SK-N-SH (cell line): Measurements from ENCODE around the gene HSPBP1. TPM values are rescaled to one million over a fixed set of nuclear protein-coding genes. Genes with fewer than 3 reads are reported as not detected.

Experiments
- CTCF ChIA-PET: fragments of 300-600, 350-600 bp; formaldehyde crosslinking; extraction: SDS; loops from one replicate; lab custom pipeline; 2021; lab: Yijun Ruan, JAX
- POLR2A ChIA-PET: fragments of 350-600 bp; sonication (Branson Sonifier 250); formaldehyde crosslinking; extraction: SDS; loops from one replicate; lab custom pipeline; 2020; ENCODE audit warnings: antibody characterized with exemption, inconsistent platforms; lab: Yijun Ruan, JAX
- DNase-seq: peaks from one replicate; pipeline ENCODE4 v3.0.0; 2012
- H2AFZ ChIP-seq: fragments of 200-600 bp; sonication (generic); 2 replicates; pipeline ENCODE4 v1.8.1; 2016; ENCODE audit warnings: antibody characterized with exemption, mild to moderate bottlenecking, low read depth
- H3F3A ChIP-seq: fragments of 200-600 bp; sonication (generic); replicated peaks from 2 replicates; pipeline ENCODE3; 2016; ENCODE audit warnings: antibody characterized with exemption, mild to moderate bottlenecking; ENCODE audit not compliant: insufficient read depth
- H3K27ac ChIP-seq, 2 experiments: fragments of 200-500 bp in 1 of 2; fragments of 200-600 bp in 1 of 2; sonication (Bioruptor generic) in 1 of 2; sonication (generic), shearing (Covaris generic) in 1 of 2; 2 replicates each; pipeline versions ENCODE4 v1.5.1 to v1.6.1; 2014 to 2016; ENCODE audit warnings: low read depth in 2 of 2, inconsistent platforms in 1 of 2, low read length in 1 of 2, mild to moderate bottlenecking in 1 of 2, mixed read lengths in 1 of 2
- H3K27me3 ChIP-seq: fragments of 200-600 bp; sonication (generic), shearing (Covaris generic); 2 replicates; pipeline ENCODE4 v1.6.1; 2016; ENCODE audit warnings: mixed run types; ENCODE audit not compliant: insufficient read depth
- H3K36me3 ChIP-seq, 2 experiments: fragments of 200-500 bp in 1 of 2; fragments of 200-600 bp in 1 of 2; sonication (Bioruptor generic) in 1 of 2; sonication (generic) in 1 of 2; replicated peaks in 1 of 2; 2 replicates each; pipeline versions ENCODE3 to v1.5.1; 2014 to 2016; ENCODE audit warnings: low read length in 1 of 2, mild to moderate bottlenecking in 1 of 2; ENCODE audit not compliant: insufficient read depth in 2 of 2, control insufficient read depth in 1 of 2
- H3K4me1 ChIP-seq, 2 experiments: fragments of 200-500 bp in 1 of 2; fragments of 200-600 bp in 1 of 2; sonication (Bioruptor generic) in 1 of 2; sonication (generic), shearing (Covaris generic) in 1 of 2; 2 replicates each; pipeline versions ENCODE4 v1.5.1 to v1.6.1; 2014 to 2016; ENCODE audit warnings: low read depth in 1 of 2, low read length in 1 of 2, mixed run types in 1 of 2; ENCODE audit not compliant: insufficient read depth in 2 of 2, control insufficient read depth in 1 of 2
- H3K4me2 ChIP-seq: fragments of 200-600 bp; sonication (generic), shearing (Covaris generic); 2 replicates; pipeline ENCODE4 v1.6.1; 2017; ENCODE audit warnings: mixed run types
- H3K4me3 ChIP-seq, 2 experiments: fragments of 200-500 bp in 1 of 2; fragments of 200-600 bp in 1 of 2; sonication (Bioruptor generic) in 1 of 2; sonication (generic), shearing (Covaris generic) in 1 of 2; 2 replicates each; pipeline versions ENCODE4 v1.5.1 to v1.8.1; 2014 to 2016; ENCODE audit warnings: low read depth in 2 of 2, inconsistent platforms in 1 of 2, low read length in 1 of 2, mild to moderate bottlenecking in 1 of 2, mixed read lengths in 1 of 2, moderate library complexity in 1 of 2
- H3K79me2 ChIP-seq: fragments of 200-600 bp; sonication (generic); 2 replicates; pipeline ENCODE4 v1.8.1; 2017; ENCODE audit warnings: mild to moderate bottlenecking; ENCODE audit not compliant: insufficient read depth
- H3K9ac ChIP-seq: fragments of 200-600 bp; sonication (generic); 2 replicates; pipeline ENCODE4 v1.6.1; 2017; ENCODE audit warnings: mixed run types
- H3K9me2 ChIP-seq: fragments of 200-600 bp; sonication (generic); 2 replicates; pipeline ENCODE4 v1.6.1; 2017; ENCODE audit warnings: mixed run types
- H3K9me3 ChIP-seq: fragments of 200-600 bp; sonication (generic); 2 replicates; pipeline ENCODE4 v1.6.1; 2017; ENCODE audit warnings: mixed run types, mild to moderate bottlenecking, moderate library complexity
- H4K20me1 ChIP-seq: fragments of 200-600 bp; sonication (generic); 2 replicates; pipeline ENCODE4 v1.6.1; 2017; ENCODE audit warnings: mild to moderate bottlenecking, mixed run types; ENCODE audit not compliant: insufficient read depth
- EP300 ChIP-seq, 2 experiments: IDR thresholded peaks; 2 replicates each; pipeline versions ENCODE4 v1.4.0 to v1.6.1; 2012; ENCODE audit warnings: borderline replicate concordance in 1 of 2, low read depth in 1 of 2, low read length in 1 of 2
- FOSL2 ChIP-seq: IDR thresholded peaks from 2 replicates; pipeline ENCODE4 v1.4.0; 2012; ENCODE audit warnings: low read depth, mild to moderate bottlenecking, moderate library complexity, borderline replicate concordance
- GABPA ChIP-seq: IDR thresholded peaks from 2 replicates; pipeline ENCODE4 v1.4.0; 2012; ENCODE audit warnings: low read depth, mild to moderate bottlenecking
- GATA2 ChIP-seq: sonication (generic); formaldehyde crosslinking; IDR thresholded peaks from 2 replicates; pipeline ENCODE4 v1.5.0; 2020; ENCODE audit warnings: mild to moderate bottlenecking, missing genetic modification reagents
- JUND ChIP-seq: IDR thresholded peaks from 2 replicates; pipeline ENCODE4 v1.4.0; 2012
- MXI1 ChIP-seq: IDR thresholded peaks from 2 replicates; pipeline ENCODE4 v1.6.1; 2012; ENCODE audit warnings: mild to moderate bottlenecking, low read depth, low read length, improper control_type of control experiment
- NRF1 ChIP-seq: IDR thresholded peaks from 2 replicates; pipeline ENCODE4 v1.6.1; 2012; ENCODE audit warnings: low read depth, mild to moderate bottlenecking, low read length
- PBX3 ChIP-seq: IDR thresholded peaks from 2 replicates; pipeline ENCODE4; 2012
- POLR2AphosphoS5 ChIP-seq: IDR thresholded peaks from 2 replicates; pipeline ENCODE4 v1.6.1; 2012; ENCODE audit warnings: low read depth, low read length
- RCOR1 ChIP-seq: fragments of 150-350 bp; IDR thresholded peaks from 2 replicates; pipeline ENCODE4 v1.6.1; 2017; ENCODE audit warnings: antibody characterized with exemption, low read length
- RFX5 ChIP-seq: IDR thresholded peaks from 2 replicates; pipeline ENCODE4 v1.6.1; 2012; ENCODE audit warnings: mild to moderate bottlenecking, improper control_type of control experiment, low read length
- RXRA ChIP-seq: IDR thresholded peaks from 2 replicates; pipeline ENCODE4 v1.4.0; 2012; ENCODE audit warnings: low read depth, mild to moderate bottlenecking, borderline replicate concordance
- SIN3A ChIP-seq: IDR thresholded peaks from 2 replicates; pipeline ENCODE4 v1.6.1; 2012; ENCODE audit warnings: low read depth, mild to moderate bottlenecking, low read length, moderate library complexity, borderline replicate concordance
- SMC3 ChIP-seq: IDR thresholded peaks from 2 replicates; pipeline ENCODE4 v1.6.1; 2012; ENCODE audit warnings: low read depth, low read length, improper control_type of control experiment
- TAF1 ChIP-seq: IDR thresholded peaks from 2 replicates; pipeline ENCODE4 v1.6.1; 2012; ENCODE audit warnings: low read depth, mild to moderate bottlenecking, low read length, moderate library complexity, borderline replicate concordance
- TEAD4 ChIP-seq: IDR thresholded peaks from 2 replicates; pipeline ENCODE4 v1.4.0; 2012; ENCODE audit warnings: mild to moderate bottlenecking, borderline replicate concordance; ENCODE audit not compliant: insufficient read depth
- USF1 ChIP-seq: IDR thresholded peaks from 2 replicates; pipeline ENCODE4 v1.4.0; 2012; ENCODE audit warnings: low read depth, borderline replicate concordance
- YY1 ChIP-seq: IDR thresholded peaks from 2 replicates; pipeline ENCODE4 v1.4.0; 2012; ENCODE audit warnings: low read depth, mild to moderate bottlenecking
- ZBTB33 ChIP-seq: IDR thresholded peaks from 2 replicates; pipeline ENCODE4 v1.4.0; 2012; ENCODE audit warnings: low read depth, borderline replicate concordance
- WGBS: methylation state at CpG from one replicate; pipeline ENCODE4 v1.1.6; 2017; ENCODE audit warnings: low lambda C conversion rate; 5-methylcytosine and 5-hydroxymethylcytosine counted together
- polyA plus RNA-seq, 3 experiments: library from polyadenylated mRNA; depleted of rRNA; stranded (reverse); fragments of >200 nt; gene quantifications; 2 replicates each; pipeline ENCODE4 v1.2.3, GENCODE V29; 2012
- TF ChIP-seq, protein P1 (sequence below): IDR thresholded peaks from 2 replicates; pipeline ENCODE4 v1.4.0; 2012; ENCODE audit warnings: low read depth

HSPBP1 gene
- polyA plus RNA-seq, 1 of the 3 experiments (the other 2 are of a cell fraction), result 55.4 TPM

DNA sequence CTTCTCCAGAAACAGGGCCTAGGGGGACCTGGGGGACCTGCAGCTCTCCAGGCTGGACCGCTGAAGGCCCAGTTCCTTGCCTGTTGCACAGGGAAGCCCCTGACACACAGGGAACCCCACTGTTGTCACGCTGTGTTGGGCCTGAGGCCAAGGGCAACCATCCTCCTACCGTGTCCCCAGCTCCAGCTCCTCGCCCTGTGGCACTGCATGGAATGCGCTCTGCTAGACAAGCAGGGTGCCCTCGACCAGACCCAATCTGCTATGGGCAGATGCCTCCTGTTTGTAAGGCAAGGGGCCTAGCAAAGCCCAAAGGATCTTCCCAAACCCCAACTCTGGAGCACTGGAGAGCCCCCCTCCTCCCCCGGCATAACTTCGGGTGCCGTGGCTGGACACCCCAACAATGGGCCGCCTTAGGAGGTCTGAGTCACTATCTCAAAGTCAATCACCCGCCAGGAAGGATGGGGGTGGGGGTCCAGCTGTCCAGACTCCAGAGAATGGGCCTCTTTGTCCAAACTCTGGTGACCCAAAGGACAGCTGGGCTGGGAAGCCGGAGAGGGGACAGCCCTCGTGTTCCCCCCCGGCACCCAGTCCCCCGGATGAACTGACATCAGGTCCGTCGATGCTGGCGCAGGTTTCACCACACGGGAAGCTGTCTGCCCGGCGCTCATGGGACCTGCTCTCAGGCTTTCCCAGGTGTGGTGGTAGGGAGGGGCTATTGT lies 7.6 kb upstream of the HSPBP1 start:
- 90% methylated on average over 7 of the region's 21 CpGs for WGBS
- TF ChIP-seq, protein P1, sequence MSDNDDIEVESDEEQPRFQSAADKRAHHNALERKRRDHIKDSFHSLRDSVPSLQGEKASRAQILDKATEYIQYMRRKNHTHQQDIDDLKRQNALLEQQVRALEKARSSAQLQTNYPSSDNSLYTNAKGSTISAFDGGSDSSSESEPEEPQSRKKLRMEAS, result no peak
- TF ChIP-seq RFX5 (no peak), FOSL2 (no peak), SIN3A (no peak), TEAD4 (no peak), GABPA (no peak), SMC3 (no peak), RXRA (no peak), POLR2AphosphoS5 (no peak), USF1 (no peak), GATA2 (CRISPR knock-in tag) (no peak), JUND (no peak), NRF1 (no peak), TAF1 (no peak), YY1 (no peak), EP300 (IDR thresholded peaks at IDR 0.05; ENCODE audit: borderline replicate concordance in 1 of 2, low read depth in 1 of 2, low read length in 1 of 2) (no peak), MXI1 (no peak), ZBTB33 (no peak), PBX3 (no peak), RCOR1 (no peak)
- Histone ChIP-seq H3K79me2 (peaks cover 10% of the 10 kb centered on the region; the same call in 1 of the 2 replicates), H4K20me1 (no peaks in the 10 kb centered on the region), H3K27me3 (no peaks in the 10 kb centered on the region), H3K9me3 (no peaks in the 10 kb centered on the region), H3K9ac (no peak overlapping the region), H3F3A (no peaks in the 10 kb centered on the region), H3K4me3 (no peak overlapping the region), H3K4me1 (peaks cover 0 to 12% of the 10 kb centered on the region in 2 experiments; a peak in 1 of 4 replicates), H3K4me2 (no peak overlapping the region), H3K9me2 (no peaks in the 10 kb centered on the region), H3K27ac (no peak overlapping the region), H3K36me3 (peaks cover 9 to 10% of the 10 kb centered on the region in 2 experiments), H2AFZ (no peak overlapping the region)
- ChIA-PET POLR2A (interaction anchor here (1.0 kb wide), 1 partner anchor 97 kb away, joined by 3 read pairs; the partner anchor contains the start of gene TMEM238), CTCF (interaction anchor here (0.7 to 3.9 kb wide), 2 partner anchors 14 to 131 kb away, joined by 3 to 21 read pairs; no protein-coding TSS in a partner anchor)
- no peak for DNase-seq
